ENCODE results near the gene PLEKHM3. TPM values are rescaled to one million over a fixed set of nuclear protein-coding genes. Genes with fewer than 3 reads are reported as not detected.

PLEKHM3 gene
- total and polyA plus RNA-seq, 2 experiments from 2014 or later, result 3.9 to 8.8 TPM

- TF ChIP-seq ZNF462 (CRISPR knock-in tag; IDR thresholded peaks at IDR 0.05) (no peak), CREB1 (CRISPR knock-in tag; IDR thresholded peaks at IDR 0.05; ENCODE audit: low read depth) (no peak)
Measured at GRCh38 chr2:207876842-207877535, 148.3 kb downstream of the PLEKHM3 start (continued).

- H3K9me2 ChIP-seq (ENCODE audit: insufficient read depth), result no peaks in the 10 kb centered on the region
- no peaks in the 10 kb centered on the region for H3F3A ChIP-seq (replicated peaks; ENCODE audit: low read depth)
- no peak overlapping the region for H3K27ac ChIP-seq (ENCODE audit: low read depth)
- ATAC-seq (peak; percentile 41; the same call in 2 of the 3 replicates), DNase-seq (ENCODE audit: low spot score) (no peak)
- Mint-ChIP-seq H3K9me3 (no peaks in the 10 kb centered on the region), H3K27me3 (ENCODE audit: insufficient read depth, low read depth, poor library complexity) (no peaks in the 10 kb centered on the region), H3K4me1 (peaks cover 24% of the 10 kb centered on the region), H3K4me3 (no peak overlapping the region), H3K36me3 (ENCODE audit: low read depth) (no peaks in the 10 kb centered on the region), H3K27ac (no peak overlapping the region)
- no peaks in the 10 kb centered on the region for H4K20me1 ChIP-seq (replicated peaks; ENCODE audit: insufficient read depth)
- H3K4me3 ChIP-seq, result no peak overlapping the region
- no peak overlapping the region for H3K4me2 ChIP-seq
- H2AFZ ChIP-seq, result no peak overlapping the region
- H3K79me2 ChIP-seq (replicated peaks; ENCODE audit: insufficient read depth), result no peaks in the 10 kb centered on the region
- no peaks in the 10 kb centered on the region for H3K36me3 ChIP-seq (ENCODE audit: insufficient read depth)
- H3K4me1 ChIP-seq (ENCODE audit: insufficient read depth), result peaks cover 12% of the 10 kb centered on the region
- no peaks in the 10 kb centered on the region for H3K27me3 ChIP-seq (ENCODE audit: insufficient read depth)
- TF ChIP-seq EZH2 (IDR thresholded peaks at IDR 0.05; ENCODE audit: low read depth, unreplicated experiment) (no peak), ZNF462 (CRISPR knock-in tag; IDR thresholded peaks at IDR 0.05) (no peak), POLR2AphosphoS5 (IDR thresholded peaks at IDR 0.05; ENCODE audit: low read depth) (no peak), JUNB (IDR thresholded peaks at IDR 0.05; ENCODE audit: unreplicated experiment) (no peak), ZNF331 (CRISPR knock-in tag; IDR thresholded peaks at IDR 0.05; ENCODE audit: low read depth) (no peak), ZNF114 (CRISPR knock-in tag; IDR thresholded peaks at IDR 0.05) (no peak)
Measured at GRCh38 chr2:207875473-207876212, 149.7 kb downstream of the PLEKHM3 start.

Data from GM23338 (cell line).